Vagina (tissue), 2 donors: ENCODE results near the gene OVAAL. TPM values are rescaled to one million over a fixed set of nuclear protein-coding genes. Genes with fewer than 3 reads are reported as not detected.

ENCODE experiments used
- DNase-seq, 2 donors: peaks; one replicate each; pipeline ENCODE4 v3.0.0-alpha.2; 2017; ENCODE audit errors: extremely low spot score in 2 of 2
- H3K27ac ChIP-seq: fragments of 200-600 bp; sonication (generic); one replicate; pipeline ENCODE4 v1.5.1; 2019
- H3K27me3 ChIP-seq: fragments of 200-600 bp; sonication (generic); one replicate; pipeline ENCODE4 v1.5.1; 2019
- H3K36me3 ChIP-seq, 2 donors: fragments of 200-600 bp; sonication (generic); one replicate each; pipeline ENCODE4 v1.5.1; 2017 to 2019
- H3K4me1 ChIP-seq: fragments of 200-600 bp; sonication (generic); one replicate; pipeline ENCODE4 v1.5.1; 2019
- H3K4me3 ChIP-seq, 2 donors: fragments of 200-600 bp; sonication (generic); 1 replicate in 1 of 2; 2 replicates in 1 of 2; pipeline ENCODE4 v1.5.1; 2016 to 2019
- H3K9me3 ChIP-seq: fragments of 200-600 bp; sonication (generic); one replicate; pipeline ENCODE4 v1.5.1; 2019
- CTCF ChIP-seq, 3 experiments: fragments of 450-650 bp in 2 of 3; fragments of 200-600 bp in 1 of 3; sonication (generic) in 1 of 3; IDR thresholded peaks; one replicate each; pipeline ENCODE4 v1.5.1; 2017 to 2019; ENCODE audit warnings: antibody characterized with exemption in 3 of 3, mild to moderate bottlenecking in 2 of 3, moderate library complexity in 2 of 3
- POLR2A ChIP-seq, 2 donors: fragments of 450-650 bp; IDR thresholded peaks; one replicate each; pipeline ENCODE4 v1.6.1; 2017; ENCODE audit warnings: antibody characterized with exemption in 2 of 2, mild to moderate bottlenecking in 2 of 2, moderate library complexity in 2 of 2
- POLR2AphosphoS5 ChIP-seq, 2 donors: sonication (generic); formaldehyde crosslinking; IDR thresholded peaks; one replicate each; pipeline ENCODE4 v1.9.0; 2017; ENCODE audit warnings: antibody characterized with exemption in 2 of 2, mild to moderate bottlenecking in 2 of 2, low read depth in 1 of 2; ENCODE audit not compliant: insufficient read depth in 1 of 2
- intact Hi-C: fragments of 100-400 bp; cut with DNase I; formaldehyde crosslinking; loops from one replicate; pipeline ENCODE4 v1.15.1; 2023
- total RNA-seq: library from RNA; depleted of rRNA; stranded (reverse); fragments of >200 nt; gene quantifications from one replicate; pipeline ENCODE4 v1.2.3, GENCODE V29; 2016

The OVAAL gene
- total RNA-seq, 1 donor from 2014 or later = not detected

GRCh38 chr1:180565121-180565871, 6.5 kb downstream of the OVAAL start:
- no peak overlapping the region for H3K27ac ChIP-seq
- H3K4me1 ChIP-seq = peaks cover 7% of the 10 kb centered on the region
- DNase-seq = no peak
- intact Hi-C loops = no loop called here
- no peaks in the 10 kb centered on the region for H3K36me3 ChIP-seq
- no peaks in the 10 kb centered on the region for H3K27me3 ChIP-seq
- no peaks in the 10 kb centered on the region for H3K9me3 ChIP-seq
- no peak for TF ChIP-seq POLR2AphosphoS5 (IDR thresholded peaks at IDR 0.05; ENCODE audit: insufficient read depth in 1 of 2, low read depth in 1 of 2)
- TF ChIP-seq POLR2A (IDR thresholded peaks at IDR 0.05) = no peak
- no peak for TF ChIP-seq CTCF (IDR thresholded peaks at IDR 0.05)
- no peak overlapping the region for H3K4me3 ChIP-seq

- intact Hi-C loops = no loop called here
- TF ChIP-seq POLR2AphosphoS5 (IDR thresholded peaks at IDR 0.05; ENCODE audit: insufficient read depth in 1 of 2, low read depth in 1 of 2) = no peak
- no peak for TF ChIP-seq CTCF (IDR thresholded peaks at IDR 0.05)
- TF ChIP-seq POLR2A (IDR thresholded peaks at IDR 0.05) = no peak
- DNase-seq = no peak
- H3K4me3 ChIP-seq = no peak overlapping the region
- peaks cover 7% of the 10 kb centered on the region for H3K4me1 ChIP-seq
- H3K27me3 ChIP-seq = no peaks in the 10 kb centered on the region
- H3K36me3 ChIP-seq = no peaks in the 10 kb centered on the region
- H3K27ac ChIP-seq = no peak overlapping the region
- no peaks in the 10 kb centered on the region for H3K9me3 ChIP-seq
Observed at GRCh38 chr1:180566026-180566425, 7.3 kb downstream of the OVAAL start.

- H3K9me3 ChIP-seq = no peaks in the 10 kb centered on the region
- TF ChIP-seq CTCF (IDR thresholded peaks at IDR 0.05) (no peak), POLR2A (IDR thresholded peaks at IDR 0.05) (no peak), POLR2AphosphoS5 (IDR thresholded peaks at IDR 0.05; ENCODE audit: insufficient read depth in 1 of 2, low read depth in 1 of 2) (no peak)
- no peaks in the 10 kb centered on the region for H3K36me3 ChIP-seq
- no peak overlapping the region for H3K27ac ChIP-seq
- peaks cover 7% of the 10 kb centered on the region for H3K4me1 ChIP-seq
- H3K27me3 ChIP-seq = no peaks in the 10 kb centered on the region
- intact Hi-C loops = no loop called here
- no peak overlapping the region for H3K4me3 ChIP-seq
- no peak for DNase-seq
Observed at GRCh38 chr1:180566495-180566894, 7.7 kb downstream of the OVAAL start.

- H3K27me3 ChIP-seq = no peaks in the 10 kb centered on the region
- H3K4me3 ChIP-seq = no peak overlapping the region
- no peak for TF ChIP-seq POLR2AphosphoS5 (IDR thresholded peaks at IDR 0.05; ENCODE audit: insufficient read depth in 1 of 2, low read depth in 1 of 2)
- TF ChIP-seq CTCF (IDR thresholded peaks at IDR 0.05) = no peak
- TF ChIP-seq POLR2A (IDR thresholded peaks at IDR 0.05) = no peak
- intact Hi-C loops = no loop called here
- peaks cover 7% of the 10 kb centered on the region for H3K4me1 ChIP-seq
- no peak overlapping the region for H3K27ac ChIP-seq
- H3K9me3 ChIP-seq = no peaks in the 10 kb centered on the region
- no peak for DNase-seq
- H3K36me3 ChIP-seq = no peaks in the 10 kb centered on the region
Observed at GRCh38 chr1:180567654-180568053, 8.9 kb downstream of the OVAAL start.

- no peak overlapping the region for H3K27ac ChIP-seq
- DNase-seq = no peak
- H3K27me3 ChIP-seq = no peaks in the 10 kb centered on the region
- H3K36me3 ChIP-seq = no peaks in the 10 kb centered on the region
- TF ChIP-seq POLR2AphosphoS5 (IDR thresholded peaks at IDR 0.05; ENCODE audit: insufficient read depth in 1 of 2, low read depth in 1 of 2) (no peak), POLR2A (IDR thresholded peaks at IDR 0.05) (no peak)
- no peak overlapping the region for H3K4me3 ChIP-seq
- intact Hi-C loops = no loop called here
- no peaks in the 10 kb centered on the region for H3K9me3 ChIP-seq
- H3K4me1 ChIP-seq = peaks cover 2% of the 10 kb centered on the region
Observed at GRCh38 chr1:180568184-180568583, 9.4 kb downstream of the OVAAL start.
